ENCODE measurements around the gene KRT40. TPM values are rescaled to one million over a fixed set of nuclear protein-coding genes. Genes with fewer than 3 reads are reported as not detected.

The KRT40 gene
- total and polyA plus RNA-seq, 9 donors: not detected

GRCh38 chr17:40938981-40939380 lies 45.1 kb downstream of the KRT40 start:
- no peaks in the 10 kb centered on the region for H3K36me3 ChIP-seq
- intact Hi-C loops (cut with DNase I): no loop called here
- TF ChIP-seq POLR2A (IDR thresholded peaks at IDR 0.05) (no peak), EP300 (IDR thresholded peaks at IDR 0.05) (no peak), CTCF (IDR thresholded peaks at IDR 0.05) (no peak)
- no peak for DNase-seq
- WGBS, 3 donors: 81 to 88% (median 87%) methylated on average over 3 of the region's 3 CpGs
- H3K27ac ChIP-seq: no peak overlapping the region
- no peaks in the 10 kb centered on the region for H3K9me3 ChIP-seq
- H3K27me3 ChIP-seq: no peaks in the 10 kb centered on the region
- no peak overlapping the region for H3K4me3 ChIP-seq
- no peaks in the 10 kb centered on the region for H3K4me1 ChIP-seq (ENCODE audit: insufficient read depth)

GRCh38 chr17:40937384-40937819 lies 46.7 kb downstream of the KRT40 start, which contains the start of gene KRT23:
Gene KRT23 (minus strand): TSS chr17:40937646. CDS start chr17:40936603, 1,043 bp downstream.
- Histone ChIP-seq H3K36me3 (no peaks in the 10 kb centered on the region), H3K4me1 (ENCODE audit: insufficient read depth) (no peaks in the 10 kb centered on the region), H3K9me3 (no peaks in the 10 kb centered on the region), H3K27ac (no peak within 1 kb of the TSS), H3K27me3 (no peaks in the 10 kb centered on the region), H3K4me3 (no peak within 1 kb of the TSS)
- no peak for DNase-seq
- 43 to 47% (median 43%) methylated on average over 9 of the region's 9 CpGs for WGBS, 3 donors
- intact Hi-C loops (cut with DNase I): no loop called here
- TF ChIP-seq POLR2A (IDR thresholded peaks at IDR 0.05): no peak
- no peak for TF ChIP-seq EP300 (IDR thresholded peaks at IDR 0.05)
- no peak for TF ChIP-seq CTCF (IDR thresholded peaks at IDR 0.05)

GRCh38 chr17:40936976-40937375 lies 47.1 kb downstream of the KRT40 start:
- TF ChIP-seq EP300 (IDR thresholded peaks at IDR 0.05) (no peak), CTCF (IDR thresholded peaks at IDR 0.05) (no peak), POLR2A (IDR thresholded peaks at IDR 0.05) (no peak)
- Histone ChIP-seq H3K4me3 (no peak overlapping the region), H3K9me3 (no peaks in the 10 kb centered on the region), H3K27me3 (no peaks in the 10 kb centered on the region), H3K4me1 (ENCODE audit: insufficient read depth) (no peaks in the 10 kb centered on the region), H3K36me3 (no peaks in the 10 kb centered on the region), H3K27ac (no peak overlapping the region)
- 77 to 89% (median 85%) methylated on average over 5 of the region's 5 CpGs for WGBS, 3 donors
- DNase-seq: no peak
- intact Hi-C loops (cut with DNase I): no loop called here

- intact Hi-C loops (cut with DNase I): no loop called here
- no peak overlapping the region for H3K27ac ChIP-seq
Observed at GRCh38 chr17:40936437-40936971, 47.6 kb downstream of the KRT40 start.

More at GRCh38 chr17:40936437-40936971, 47.6 kb downstream of the KRT40 start:
- WGBS, 3 donors: 92 to 97% (median 92%) methylated on average over 15 to 19 of the region's 19 CpGs
- no peaks in the 10 kb centered on the region for H3K9me3 ChIP-seq
- DNase-seq: no peak
- H3K4me1 ChIP-seq (ENCODE audit: insufficient read depth): no peaks in the 10 kb centered on the region
- no peaks in the 10 kb centered on the region for H3K27me3 ChIP-seq
- H3K36me3 ChIP-seq: no peaks in the 10 kb centered on the region
- TF ChIP-seq EP300 (IDR thresholded peaks at IDR 0.05) (no peak), CTCF (IDR thresholded peaks at IDR 0.05) (no peak), POLR2A (IDR thresholded peaks at IDR 0.05) (no peak)
- H3K4me3 ChIP-seq: no peak overlapping the region
